IPS-20b (cell line): ENCODE results near the gene KRT25.
"Not testable (repeated sequence)": the region's sequence is repeated elsewhere in the genome, so short reads cannot be mapped to it uniquely, and the experiment has no call there.

Experiments
- H3K27ac ChIP-seq: one replicate; pipeline ENCODE4 v1.5.1; 2013; ENCODE audit warnings: low read length
- H3K27me3 ChIP-seq: 2 replicates; pipeline ENCODE4 v1.6.1; 2013; ENCODE audit warnings: mild to moderate bottlenecking, low read length, inconsistent platforms; ENCODE audit not compliant: insufficient read depth
- H3K36me3 ChIP-seq: 2 replicates; pipeline ENCODE4 v1.6.1; 2013; ENCODE audit warnings: low read depth, mild to moderate bottlenecking, inconsistent platforms, low read length, moderate library complexity; ENCODE audit not compliant: insufficient read depth
- H3K4me1 ChIP-seq: 2 replicates; pipeline ENCODE4 v1.6.1; 2013; ENCODE audit warnings: mild to moderate bottlenecking, control low read depth, inconsistent platforms, low read length, moderate library complexity; ENCODE audit not compliant: insufficient read depth
- H3K4me3 ChIP-seq: 2 replicates; pipeline ENCODE4 v1.5.1; 2013; ENCODE audit warnings: mild to moderate bottlenecking, low read length, inconsistent platforms
- H3K9ac ChIP-seq: 2 replicates; pipeline ENCODE4 v1.6.1; 2013; ENCODE audit warnings: low read depth, mild to moderate bottlenecking, inconsistent platforms, low read length, moderate library complexity
- H3K9me3 ChIP-seq: 2 replicates; pipeline ENCODE4 v1.6.1; 2013; ENCODE audit warnings: mild to moderate bottlenecking, low read depth, low read length, inconsistent platforms; ENCODE audit not compliant: insufficient read depth

Gene KRT25

DNA sequence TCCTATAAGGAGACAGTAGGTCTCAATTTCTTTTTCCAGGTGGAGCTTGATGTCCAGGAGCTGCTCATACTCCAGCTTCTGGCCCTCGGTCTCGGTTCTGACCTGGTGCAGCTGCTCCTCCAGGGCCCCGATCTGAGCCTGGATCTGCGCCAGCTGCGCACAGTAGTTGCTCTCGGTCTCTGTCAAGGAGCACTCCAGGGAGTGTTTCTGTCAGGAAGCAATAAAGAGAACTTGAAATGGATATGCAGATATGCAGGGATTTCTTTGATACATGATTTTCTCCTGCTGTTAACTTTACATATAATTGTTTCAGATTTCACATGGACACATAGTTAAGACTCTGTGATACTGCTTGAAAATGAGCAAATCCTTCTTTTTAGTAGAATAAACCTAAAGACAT, 4.7 kb downstream of the KRT25 start:
- H3K9ac ChIP-seq, result no peak overlapping the region
- peaks cover 5% of the 10 kb centered on the region; the same call in 1 of the 2 replicates for H3K27me3 ChIP-seq
- no peak overlapping the region for H3K27ac ChIP-seq
- no peaks in the 10 kb centered on the region for H3K4me1 ChIP-seq
- H3K9me3 ChIP-seq, result no peaks in the 10 kb centered on the region
- H3K36me3 ChIP-seq, result no peaks in the 10 kb centered on the region
- H3K4me3 ChIP-seq, result no peak overlapping the region

DNA sequence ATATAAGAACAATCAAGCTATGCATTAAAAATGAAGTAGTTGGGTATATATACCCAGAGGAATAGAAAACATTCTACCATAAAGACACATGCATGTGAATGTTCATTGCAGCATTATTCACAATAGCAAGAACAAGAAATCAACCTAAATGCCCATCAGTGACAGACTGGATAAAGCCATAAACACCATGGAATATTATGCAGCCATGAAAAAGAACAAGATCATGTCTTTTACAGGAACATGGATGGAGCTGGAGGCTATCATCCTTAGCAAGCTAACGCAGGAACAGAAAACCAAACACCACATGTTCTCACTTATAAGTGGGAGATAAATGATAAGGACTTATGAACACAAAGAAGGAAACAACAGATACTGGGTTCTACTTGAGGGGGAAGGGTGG, 6.5 kb downstream of the KRT25 start:
- not testable (repeated sequence) for H3K4me3 ChIP-seq, H3K36me3 ChIP-seq, H3K27me3 ChIP-seq, H3K27ac ChIP-seq, H3K9me3 ChIP-seq, H3K9ac ChIP-seq, H3K4me1 ChIP-seq

DNA sequence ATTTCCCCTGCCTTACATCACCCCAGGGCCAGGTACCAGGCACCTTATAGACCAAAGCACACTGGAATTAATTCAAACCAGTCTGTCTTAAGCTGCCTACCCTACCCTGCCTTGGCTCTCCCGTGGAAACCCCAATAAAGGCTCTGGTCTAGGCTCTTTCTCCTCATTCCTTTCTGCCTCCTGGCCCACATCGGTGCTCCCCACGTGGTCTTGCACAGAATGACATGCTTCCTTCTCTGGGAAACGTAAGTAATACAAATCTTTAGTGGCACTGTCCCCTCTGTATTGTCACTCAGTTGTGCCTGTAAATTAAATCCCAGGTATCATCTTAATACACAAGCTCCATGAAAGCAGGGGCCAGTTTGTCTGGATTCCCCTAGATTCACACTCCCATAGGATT, 16.6 kb downstream of the KRT25 start:
- H3K9ac ChIP-seq, result no peak overlapping the region
- H3K4me1 ChIP-seq, result no peaks in the 10 kb centered on the region
- H3K27ac ChIP-seq, result no peak overlapping the region
- H3K27me3 ChIP-seq, result no peaks in the 10 kb centered on the region; the same call in 1 of the 2 replicates
- no peaks in the 10 kb centered on the region for H3K36me3 ChIP-seq
- H3K4me3 ChIP-seq, result no peak overlapping the region
- H3K9me3 ChIP-seq, result peaks cover 9% of the 10 kb centered on the region

GRCh38 chr17:40735016-40735415, 20.1 kb downstream of the KRT25 start:
- H3K9ac ChIP-seq, result no peak overlapping the region
- H3K36me3 ChIP-seq, result no peaks in the 10 kb centered on the region
- H3K27me3 ChIP-seq, result no peaks in the 10 kb centered on the region; the same call in 1 of the 2 replicates
- no peak overlapping the region for H3K4me3 ChIP-seq
- H3K27ac ChIP-seq, result no peak overlapping the region
- H3K4me1 ChIP-seq, result no peaks in the 10 kb centered on the region
- H3K9me3 ChIP-seq, result peaks cover 5% of the 10 kb centered on the region; the same call in 1 of the 2 replicates

GRCh38 chr17:40734018-40734417, 21.1 kb downstream of the KRT25 start:
- Histone ChIP-seq H3K4me3 (no peak overlapping the region), H3K36me3 (no peaks in the 10 kb centered on the region), H3K27ac (no peak overlapping the region)

DNA sequence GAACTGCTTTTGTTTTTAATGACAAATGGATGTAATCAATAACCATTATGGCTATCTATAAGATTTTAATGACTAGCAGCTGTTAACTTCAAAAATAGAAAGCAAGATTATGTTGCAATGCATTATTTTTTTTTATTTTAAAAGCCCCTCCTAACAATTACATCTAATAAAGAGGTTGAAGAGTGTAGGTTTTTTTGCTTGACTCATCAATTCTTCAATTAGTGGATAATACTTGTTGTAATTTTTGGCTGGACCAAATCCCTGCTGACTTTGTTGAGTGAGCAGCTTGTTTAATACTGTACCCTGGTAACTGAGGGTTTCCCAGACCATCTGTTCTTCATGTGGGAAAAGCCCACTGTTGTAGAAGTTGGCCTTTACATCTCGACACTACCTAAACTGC, 24.2 kb downstream of the KRT25 start:
- Histone ChIP-seq H3K27ac (no peak overlapping the region), H3K4me3 (no peak overlapping the region), H3K9ac (no peak overlapping the region), H3K4me1 (no peaks in the 10 kb centered on the region), H3K36me3 (no peaks in the 10 kb centered on the region), H3K27me3 (no peaks in the 10 kb centered on the region), H3K9me3 (peaks cover 5% of the 10 kb centered on the region; the same call in 1 of the 2 replicates)

More at GRCh38 chr17:40734018-40734417, 21.1 kb downstream of the KRT25 start:
- Histone ChIP-seq H3K27me3 (no peaks in the 10 kb centered on the region; the same call in 1 of the 2 replicates), H3K4me1 (no peaks in the 10 kb centered on the region), H3K9ac (no peak overlapping the region), H3K9me3 (peaks cover 5% of the 10 kb centered on the region; the same call in 1 of the 2 replicates)

DNA sequence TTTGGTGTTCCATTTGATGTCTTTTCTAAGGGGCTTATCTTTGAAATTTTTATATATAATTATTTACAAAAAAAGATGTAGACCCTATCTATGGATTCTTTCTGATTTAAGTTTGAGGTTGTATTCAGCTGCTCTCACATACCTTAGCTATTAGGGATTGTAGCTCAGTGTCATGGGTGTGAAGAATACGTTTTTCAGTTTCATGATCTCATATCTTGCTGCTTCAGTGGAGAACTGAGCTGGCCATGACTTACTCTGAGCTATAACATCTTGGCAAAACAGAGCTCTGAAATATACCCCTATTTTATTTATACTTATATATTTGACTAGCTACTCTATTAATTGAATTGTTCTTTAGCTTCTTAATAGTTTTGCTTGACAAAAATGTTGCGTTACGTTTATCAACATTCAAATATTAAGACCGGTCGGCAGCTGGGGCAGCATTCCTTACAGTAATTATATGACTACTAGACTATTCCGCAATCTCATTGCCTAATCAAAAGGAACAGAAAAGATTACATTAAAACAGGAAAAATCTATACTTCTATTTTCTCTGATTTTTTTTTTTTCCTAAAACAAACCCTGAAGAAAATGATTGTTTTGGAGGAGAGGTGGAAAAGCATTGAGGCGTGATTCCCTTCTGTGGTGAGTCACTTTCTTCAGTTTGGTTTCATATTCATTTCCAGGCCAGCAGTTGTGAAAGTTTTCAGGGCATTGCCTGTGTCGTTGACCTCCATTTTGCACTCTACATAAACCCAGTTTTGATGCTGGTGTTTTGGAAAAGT, 27.5 kb downstream of the KRT25 start:
- no peaks in the 10 kb centered on the region for H3K9me3 ChIP-seq
- H3K4me3 ChIP-seq, result no peak overlapping the region
- H3K4me1 ChIP-seq, result no peaks in the 10 kb centered on the region
- H3K36me3 ChIP-seq, result no peaks in the 10 kb centered on the region
- no peak overlapping the region for H3K9ac ChIP-seq
- H3K27ac ChIP-seq, result no peak overlapping the region
- H3K27me3 ChIP-seq, result no peaks in the 10 kb centered on the region

- Histone ChIP-seq H3K27me3 (no peaks in the 10 kb centered on the region), H3K36me3 (no peaks in the 10 kb centered on the region), H3K9ac (no peak overlapping the region), H3K4me1 (no peaks in the 10 kb centered on the region), H3K27ac (no peak overlapping the region), H3K9me3 (no peaks in the 10 kb centered on the region), H3K4me3 (no peak overlapping the region)
Observed at GRCh38 chr17:40726919-40727318, 28.2 kb downstream of the KRT25 start.

- Histone ChIP-seq H3K9ac (no peak overlapping the region), H3K4me3 (no peak overlapping the region), H3K27ac (no peak overlapping the region), H3K4me1 (no peaks in the 10 kb centered on the region), H3K36me3 (no peaks in the 10 kb centered on the region), H3K27me3 (no peaks in the 10 kb centered on the region), H3K9me3 (no peaks in the 10 kb centered on the region)
Observed at GRCh38 chr17:40724656-40725055, 30.5 kb downstream of the KRT25 start.

GRCh38 chr17:40722241-40722640, 32.9 kb downstream of the KRT25 start:
- no peaks in the 10 kb centered on the region for H3K36me3 ChIP-seq
- no peak overlapping the region for H3K27ac ChIP-seq
- H3K4me1 ChIP-seq, result no peaks in the 10 kb centered on the region
- no peaks in the 10 kb centered on the region for H3K27me3 ChIP-seq
- no peaks in the 10 kb centered on the region for H3K9me3 ChIP-seq
- no peak overlapping the region for H3K9ac ChIP-seq
- no peak overlapping the region for H3K4me3 ChIP-seq

DNA sequence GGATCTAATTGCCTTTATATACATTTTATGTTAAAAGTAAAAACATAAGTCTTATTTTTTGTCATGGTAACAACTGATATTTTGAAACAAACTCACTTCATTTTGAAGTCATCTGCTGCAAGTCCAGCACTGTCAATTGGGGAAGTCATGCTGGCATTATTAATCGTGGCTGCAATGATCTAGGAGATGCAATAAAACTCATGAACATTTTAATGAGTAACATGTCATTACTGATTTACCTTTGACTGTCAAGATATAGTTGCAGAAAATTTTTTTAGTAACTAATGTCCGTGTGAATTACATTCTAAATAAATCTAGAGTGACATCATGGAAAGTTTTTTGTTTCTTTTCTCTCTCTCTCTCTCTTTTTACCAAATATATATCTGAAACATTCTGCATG, 34.2 kb downstream of the KRT25 start:
- no peaks in the 10 kb centered on the region for H3K4me1 ChIP-seq
- no peak overlapping the region for H3K4me3 ChIP-seq

DNA sequence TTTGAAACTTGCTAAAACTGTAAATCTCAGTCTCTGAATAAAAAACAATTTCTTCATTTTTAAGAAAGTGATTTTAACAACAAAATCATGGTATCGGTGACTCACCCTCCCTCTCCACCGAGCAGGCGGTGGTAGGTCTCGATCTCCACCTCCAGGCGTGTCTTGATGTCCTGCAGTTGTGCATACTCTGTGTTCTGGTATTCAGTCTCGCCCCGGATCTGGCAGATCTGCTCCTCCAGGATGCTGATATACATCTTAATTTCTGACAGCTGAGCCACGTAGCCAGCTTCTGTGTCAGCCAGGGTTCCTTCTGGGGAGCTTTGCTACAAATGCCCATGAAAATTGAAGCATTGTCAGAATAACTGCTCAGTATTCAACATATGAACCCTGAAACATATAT, 36.2 kb downstream of the KRT25 start:
- H3K27ac ChIP-seq, result no peak overlapping the region
- no peak overlapping the region for H3K9ac ChIP-seq
- H3K27me3 ChIP-seq, result no peaks in the 10 kb centered on the region
- H3K4me3 ChIP-seq, result no peak overlapping the region
- H3K36me3 ChIP-seq, result no peaks in the 10 kb centered on the region
- no peaks in the 10 kb centered on the region for H3K9me3 ChIP-seq
- no peaks in the 10 kb centered on the region for H3K4me1 ChIP-seq

More for the DNA sequence above, 34.2 kb downstream of the KRT25 start:
- Histone ChIP-seq H3K36me3 (no peaks in the 10 kb centered on the region), H3K9ac (no peak overlapping the region), H3K27me3 (no peaks in the 10 kb centered on the region), H3K9me3 (no peaks in the 10 kb centered on the region), H3K27ac (no peak overlapping the region)
